Activated T-cell treated with anti-CD3 and anti-CD28 coated beads, Interleukin-2, amount 50 U/mL, for 48 hours (primary cell): ENCODE data around the gene PEAK1.

Experiments used
- DNase-seq, 2 experiments: peaks; one replicate each; pipeline ENCODE4 v3.0.0-alpha.2; 2020

Gene PEAK1

GRCh38 chr15:77419836-77420609 lies at the start of gene PEAK1:
TSS of gene PEAK1 (minus strand) at chr15:77420104. CDS start at chr15:77181926, 238,178 bp downstream.
- DNase-seq, result peak; percentile 100

DNA sequence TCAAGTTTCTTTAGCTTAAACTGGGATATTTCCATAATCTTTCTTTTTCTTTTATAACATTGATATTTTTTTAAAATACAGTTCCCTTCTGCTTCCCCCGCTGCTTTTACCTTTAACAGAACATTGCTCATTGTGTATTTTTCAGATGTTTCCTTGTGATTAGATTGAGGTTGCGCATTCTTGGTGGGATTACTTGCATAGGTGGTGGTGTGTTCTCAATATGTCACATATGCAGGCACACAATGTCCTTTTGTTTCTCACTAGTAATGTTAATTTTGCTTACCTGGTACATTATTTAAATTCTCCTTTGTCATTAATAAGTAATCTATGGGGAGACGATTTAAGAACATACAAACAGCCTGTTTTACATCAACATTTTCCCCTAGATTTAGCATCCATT lies 49.0 kb upstream of the PEAK1 start:
- no peak for DNase-seq

DNA sequence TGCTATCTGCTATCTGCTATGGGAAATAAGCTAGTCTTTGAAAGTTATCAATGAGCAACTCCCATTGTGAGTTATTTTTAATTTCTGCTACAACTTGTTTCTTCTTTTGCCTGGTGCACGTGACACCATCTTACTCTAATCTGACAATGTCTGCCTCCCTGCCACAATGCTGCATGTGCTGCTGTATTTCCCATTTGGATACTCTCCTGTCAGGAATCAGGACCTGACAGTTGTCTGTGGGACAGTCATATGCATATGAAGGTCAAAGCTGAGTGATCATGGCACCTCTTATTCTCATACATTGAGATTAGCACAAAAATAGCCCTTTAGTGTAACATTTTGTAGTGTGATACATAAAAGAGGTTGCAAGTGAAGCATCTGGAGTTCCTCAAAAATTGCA lies 46.6 kb upstream of the PEAK1 start:
- no peak for DNase-seq

- DNase-seq, result no peak
Measured at GRCh38 chr15:77464129-77464865, 44.4 kb upstream of the PEAK1 start.

DNA sequence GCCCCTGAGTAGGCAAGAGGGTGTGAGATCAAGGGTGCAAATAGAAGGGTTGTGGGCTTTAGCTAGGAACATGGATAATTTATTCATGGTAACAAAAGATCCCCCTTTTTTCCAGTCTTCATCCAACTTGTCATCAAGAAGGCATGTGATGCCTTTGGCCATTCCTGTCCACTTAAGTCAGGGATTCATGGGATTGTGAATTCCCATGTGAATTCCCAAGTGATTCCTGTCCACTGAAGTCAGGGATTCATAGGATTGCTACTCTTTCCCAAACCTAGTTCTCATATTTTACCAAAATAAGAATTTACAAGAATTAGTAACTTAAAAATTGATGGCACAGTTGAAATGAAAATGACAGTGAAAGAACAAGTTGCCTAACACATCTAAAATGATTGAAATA lies 41.6 kb upstream of the PEAK1 start:
- DNase-seq, result no peak

DNA sequence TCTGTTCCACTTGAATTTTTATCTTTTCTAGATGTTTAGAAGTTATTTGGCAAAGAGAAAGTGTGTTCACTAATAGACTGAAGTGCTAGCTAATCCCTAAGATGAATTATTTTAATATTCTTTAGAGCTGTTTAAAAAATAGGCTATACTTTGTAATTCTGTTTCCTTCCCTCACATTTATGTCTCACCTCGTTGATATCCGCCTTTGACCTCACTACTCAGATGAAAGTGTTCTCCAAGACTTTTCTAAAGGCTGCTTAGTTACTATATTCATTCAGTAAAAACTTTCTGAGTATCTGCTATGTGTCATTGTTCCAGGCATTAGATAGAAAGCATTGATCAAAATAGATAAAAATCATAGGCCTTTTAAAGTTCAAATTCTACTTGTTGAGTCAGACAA lies 39.1 kb upstream of the PEAK1 start:
- DNase-seq, result no peak

- no peak for DNase-seq
Measured at GRCh38 chr15:77457905-77458265, 38.0 kb upstream of the PEAK1 start.

GRCh38 chr15:77457191-77457904 lies 37.4 kb upstream of the PEAK1 start:
- no peak for DNase-seq

DNA sequence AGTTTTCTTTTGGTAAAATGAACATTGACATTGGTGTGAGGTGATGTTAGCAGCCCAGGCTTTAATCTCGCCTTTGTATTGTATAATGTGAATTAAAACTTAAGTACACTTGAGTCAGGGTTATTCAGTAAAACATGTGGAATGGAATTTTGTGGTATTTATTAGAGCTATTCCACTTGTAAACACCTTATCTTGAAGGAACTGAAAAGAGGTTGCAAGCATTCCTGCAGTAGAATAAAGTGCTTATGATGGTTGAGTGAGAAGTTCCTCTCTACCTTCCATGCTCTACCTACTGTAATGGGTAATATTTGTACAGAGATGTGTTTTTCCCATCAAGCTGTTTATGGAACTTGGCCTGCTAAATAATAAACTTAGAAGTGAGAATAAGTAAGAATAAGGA lies 36.8 kb upstream of the PEAK1 start:
- DNase-seq, result no peak

DNA sequence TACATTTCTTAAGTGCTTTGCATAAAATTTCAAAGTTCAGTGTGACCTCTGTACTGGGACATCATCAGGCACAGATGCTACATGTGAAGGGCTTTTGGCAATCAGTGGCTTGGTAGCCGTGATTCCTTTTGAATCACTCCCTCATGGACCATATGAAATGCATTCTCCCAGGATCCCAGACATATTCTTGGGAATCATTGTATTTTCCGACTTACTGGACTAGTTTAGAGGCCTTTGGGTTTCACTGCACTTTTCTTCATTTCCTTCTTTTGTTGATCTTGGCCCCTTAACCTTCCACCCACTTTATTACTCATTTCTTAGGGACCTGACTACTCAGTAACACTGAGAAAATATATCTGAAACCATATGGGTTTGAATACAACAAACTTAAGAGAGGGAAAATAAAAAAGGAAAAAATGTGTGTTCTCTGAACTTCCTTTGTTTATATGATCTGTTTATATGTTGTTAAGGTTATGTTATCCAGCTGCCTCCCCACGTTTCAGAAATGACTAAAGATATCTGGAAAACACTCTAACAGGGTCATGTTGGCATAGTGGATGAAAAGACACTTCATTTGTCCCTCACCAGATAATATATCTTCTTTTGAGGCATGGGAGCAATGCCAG lies 35.9 kb upstream of the PEAK1 start:
- DNase-seq, result no peak

GRCh38 chr15:77454951-77455350 lies 35.0 kb upstream of the PEAK1 start:
- DNase-seq, result no peak

- DNase-seq, result no peak
Measured at GRCh38 chr15:77454265-77454664, 34.4 kb upstream of the PEAK1 start.

DNA sequence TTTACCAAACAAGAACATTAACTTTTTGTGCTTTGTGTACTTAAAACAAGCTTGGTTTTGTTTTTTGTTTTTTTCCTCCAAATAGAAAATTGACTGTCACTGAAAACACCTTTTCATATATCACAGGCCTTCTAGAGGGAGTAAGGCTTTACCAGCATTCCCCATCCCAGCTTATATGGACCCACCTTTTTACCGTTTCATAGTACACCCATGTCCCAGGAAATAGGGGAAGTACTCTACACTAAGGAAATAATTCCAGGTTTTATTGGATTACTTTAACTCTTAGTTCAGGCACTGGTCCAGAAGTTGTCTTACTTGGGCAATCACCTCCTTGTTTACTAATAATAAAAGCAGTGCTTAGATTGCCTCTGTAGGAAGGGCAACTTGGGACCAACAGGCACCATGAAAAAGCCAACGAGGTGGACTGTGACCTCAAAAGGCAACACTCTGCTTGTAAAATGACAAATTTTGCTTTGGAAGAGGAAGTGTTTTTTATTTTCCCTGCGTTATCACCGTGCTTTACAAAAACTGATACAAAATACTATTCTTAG lies 27.0 kb upstream of the PEAK1 start:
- no peak for DNase-seq

GRCh38 chr15:77440378-77440999 lies 20.6 kb upstream of the PEAK1 start:
- DNase-seq, result no peak

GRCh38 chr15:77437264-77437663 lies 17.4 kb upstream of the PEAK1 start:
- no peak for DNase-seq

DNA sequence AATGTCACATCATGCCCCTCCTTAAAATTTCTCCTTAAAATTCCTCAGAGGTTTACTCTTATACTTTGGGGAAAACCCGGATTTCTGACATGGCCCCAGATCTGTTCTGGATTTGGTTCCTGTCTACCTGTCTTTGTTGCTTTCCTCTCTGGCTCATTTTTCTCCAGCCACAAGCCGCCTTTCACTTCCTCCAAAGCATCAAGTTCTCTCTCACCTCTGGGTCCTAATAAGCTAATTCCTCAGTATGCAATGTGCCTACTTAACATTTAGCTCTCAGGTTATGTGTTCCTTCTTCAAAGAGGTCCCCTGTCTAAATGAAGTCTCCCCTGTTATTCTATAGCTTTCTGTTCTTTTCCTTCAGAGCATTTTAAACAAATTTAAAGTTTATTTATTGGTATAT lies 16.9 kb upstream of the PEAK1 start:
- no peak for DNase-seq

GRCh38 chr15:77430652-77431051 lies 10.7 kb upstream of the PEAK1 start:
- DNase-seq, result no peak

DNA sequence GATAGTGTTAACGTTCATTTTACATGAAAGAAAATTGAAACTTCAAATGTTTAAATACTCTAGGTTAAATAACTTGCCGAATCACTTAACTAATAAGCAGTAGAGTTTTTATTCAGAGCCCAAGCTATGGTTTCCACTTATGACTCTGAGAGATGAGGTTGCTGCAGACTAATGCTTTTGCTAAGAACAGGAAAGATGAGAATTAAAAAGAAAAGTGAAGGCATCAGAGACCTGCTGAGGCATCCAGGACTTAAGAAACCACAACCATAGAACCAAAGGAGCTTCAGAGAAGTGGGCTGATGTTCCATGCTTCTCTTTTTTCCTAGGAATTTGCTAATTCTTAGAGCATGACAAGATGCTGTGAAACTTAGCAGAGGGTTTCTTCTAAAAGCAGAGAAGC lies 10.3 kb upstream of the PEAK1 start:
- no peak for DNase-seq

DNA sequence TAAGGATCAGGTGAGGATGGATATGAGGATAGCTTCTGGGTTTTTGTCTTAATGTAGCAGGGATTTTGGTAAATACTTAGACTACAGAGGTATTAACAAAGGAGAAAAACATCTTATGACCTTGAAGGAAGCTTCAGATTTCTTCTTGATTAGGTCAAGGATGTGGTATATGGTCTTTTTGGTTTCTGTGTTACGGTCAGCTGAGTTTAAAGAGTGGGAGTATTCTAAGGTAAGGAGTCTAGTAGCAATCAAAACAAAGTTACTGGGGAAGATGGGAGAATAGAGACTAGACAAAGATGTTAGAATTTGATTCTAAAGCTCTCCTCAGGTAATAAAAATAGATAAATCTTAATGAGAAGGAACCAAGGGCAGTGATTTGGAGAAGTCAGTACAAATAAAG lies 7.0 kb upstream of the PEAK1 start:
- no peak for DNase-seq

- no peak for DNase-seq
Measured at GRCh38 chr15:77426377-77426776, 6.5 kb upstream of the PEAK1 start.

GRCh38 chr15:77425104-77425503 lies 5.2 kb upstream of the PEAK1 start:
- DNase-seq, result no peak

DNA sequence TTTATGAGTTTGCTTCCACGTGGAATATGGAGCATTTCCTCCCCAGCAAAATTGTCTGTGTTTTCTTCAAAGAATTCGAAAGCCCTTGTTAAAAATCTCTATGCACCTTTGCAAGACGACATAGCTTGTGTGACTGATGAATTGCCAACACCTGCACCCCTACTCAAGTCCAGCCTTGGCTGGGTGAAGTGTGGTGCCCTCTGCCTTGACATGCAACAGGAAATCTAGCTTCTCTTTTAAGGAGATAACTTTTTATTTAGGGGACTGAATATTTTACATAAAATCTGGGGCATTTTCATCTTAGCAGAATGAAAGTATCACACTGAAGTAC lies 1.4 kb upstream of the PEAK1 start:
- DNase-seq, result no peak
